H9 (cell line): ENCODE measurements around the gene ZNF275. TPM values are rescaled to one million over a fixed set of nuclear protein-coding genes. Genes with fewer than 3 reads are reported as not detected.

Source experiments
- DNase-seq: peaks from one replicate; pipeline ENCODE4 v3.0.0-alpha.2; 2017
- H2AFZ ChIP-seq: one replicate; pipeline ENCODE4 v1.6.1; 2013; ENCODE audit warnings: mild to moderate bottlenecking, low read length, control low read depth, moderate library complexity
- H2AK5ac ChIP-seq: 2 replicates; pipeline ENCODE4 v1.6.1; 2013; ENCODE audit warnings: low read length, control low read depth, mixed read lengths; ENCODE audit not compliant: insufficient read length
- H2BK120ac ChIP-seq: one replicate; pipeline ENCODE4 v1.6.1; 2013; ENCODE audit warnings: low read depth, mild to moderate bottlenecking, low read length, control low read depth, inconsistent platforms; ENCODE audit not compliant: poor library complexity, severe bottlenecking
- H2BK12ac ChIP-seq: 2 replicates; pipeline ENCODE4 v1.6.1; 2013; ENCODE audit warnings: low read length, control low read depth, mixed read lengths, low read depth; ENCODE audit not compliant: insufficient read length
- H2BK15ac ChIP-seq: 2 replicates; pipeline ENCODE4 v1.6.1; 2013; ENCODE audit warnings: low read depth, low read length, control low read depth
- H2BK20ac ChIP-seq: one replicate; pipeline ENCODE4 v1.6.1; 2013; ENCODE audit warnings: low read depth, mild to moderate bottlenecking, low read length, control low read depth, inconsistent platforms; ENCODE audit not compliant: poor library complexity, severe bottlenecking
- H2BK5ac ChIP-seq: 2 replicates; pipeline ENCODE4 v1.6.1; 2013; ENCODE audit warnings: low read length, control low read depth, mixed read lengths; ENCODE audit not compliant: insufficient read length
- H3K14ac ChIP-seq: 2 replicates; pipeline ENCODE4 v1.6.1; 2013; ENCODE audit warnings: low read length, control low read depth; ENCODE audit not compliant: insufficient read depth
- H3K18ac ChIP-seq: 2 replicates; pipeline ENCODE4 v1.6.1; 2013; ENCODE audit warnings: low read depth, mild to moderate bottlenecking, mixed read lengths, low read length, control low read depth; ENCODE audit not compliant: insufficient read length
- H3K23ac ChIP-seq: 2 replicates; pipeline ENCODE4 v1.6.1; 2013; ENCODE audit warnings: low read length, control low read depth, mixed read lengths, low read depth; ENCODE audit not compliant: insufficient read length
- H3K23me2 ChIP-seq: 2 replicates; pipeline ENCODE4 v1.6.1; 2013; ENCODE audit warnings: low read depth, mild to moderate bottlenecking, mixed read lengths, low read length, control low read depth; ENCODE audit not compliant: insufficient read length, poor library complexity, severe bottlenecking
- H3K27ac ChIP-seq: 2 replicates; pipeline ENCODE4 v1.5.1; 2013; ENCODE audit warnings: low read length, control low read depth, mixed read lengths, low read depth; ENCODE audit not compliant: insufficient read length
- H3K27me3 ChIP-seq: 2 replicates; pipeline ENCODE4 v1.6.1; 2013; ENCODE audit warnings: low read length, control low read depth, inconsistent platforms; ENCODE audit not compliant: insufficient read depth
- H3K4ac ChIP-seq: 2 replicates; pipeline ENCODE4 v1.6.1; 2013; ENCODE audit warnings: low read depth, mild to moderate bottlenecking, control low read depth, inconsistent platforms, low read length, moderate library complexity
- H3K4me1 ChIP-seq: 2 replicates; pipeline ENCODE4 v1.6.1; 2013; ENCODE audit warnings: low read length, control low read depth, inconsistent platforms; ENCODE audit not compliant: insufficient read depth
- H3K4me2 ChIP-seq: 2 replicates; pipeline ENCODE4 v1.6.1; 2013; ENCODE audit warnings: low read length, control low read depth, mixed read lengths; ENCODE audit not compliant: insufficient read length, insufficient read depth
- H3K56ac ChIP-seq: 2 replicates; pipeline ENCODE4 v1.6.1; 2013; ENCODE audit warnings: low read depth, mild to moderate bottlenecking, mixed read lengths, low read length, control low read depth; ENCODE audit not compliant: insufficient read length
- H3K79me1 ChIP-seq: 2 replicates; pipeline ENCODE4 v1.6.1; 2013; ENCODE audit warnings: low read depth, mild to moderate bottlenecking, moderate library complexity, low read length, control low read depth, inconsistent platforms; ENCODE audit not compliant: insufficient read depth, poor library complexity, severe bottlenecking
- H3K79me2 ChIP-seq: 2 replicates; pipeline ENCODE4 v1.6.1; 2013; ENCODE audit warnings: low read length, control low read depth, inconsistent platforms; ENCODE audit not compliant: insufficient read depth
- H3K9ac ChIP-seq: 2 replicates; pipeline ENCODE4 v1.6.1; 2013; ENCODE audit warnings: low read length, control low read depth, mixed read lengths; ENCODE audit not compliant: insufficient read length; ENCODE audit errors: extremely low read depth
- H3K9me3 ChIP-seq: one replicate; pipeline ENCODE4 v1.6.1; 2013; ENCODE audit warnings: low read depth, low read length, inconsistent platforms; ENCODE audit not compliant: control insufficient read depth
- H3T11ph ChIP-seq: one replicate; pipeline ENCODE4 v1.6.1; 2013; ENCODE audit warnings: mild to moderate bottlenecking, low read length, control low read depth, inconsistent platforms
- H4K20me1 ChIP-seq: one replicate; pipeline ENCODE4 v1.6.1; 2013; ENCODE audit not compliant: control insufficient read depth, insufficient read length, insufficient read depth
- H4K5ac ChIP-seq: 2 replicates; pipeline ENCODE4 v1.6.1; 2013; ENCODE audit warnings: low read depth, mild to moderate bottlenecking, mixed read lengths, low read length, control low read depth; ENCODE audit not compliant: insufficient read length
- H4K8ac ChIP-seq: replicated peaks from 2 replicates; pipeline ENCODE4 v1.6.1; 2013; ENCODE audit warnings: low read length, control low read depth, mixed read lengths, low read depth; ENCODE audit not compliant: insufficient read length
- H4K91ac ChIP-seq: 2 replicates; pipeline ENCODE4 v1.6.1; 2013; ENCODE audit warnings: low read depth, mild to moderate bottlenecking, moderate library complexity, mixed read lengths, low read length, control low read depth; ENCODE audit not compliant: insufficient read length
- H3K27ac Mint-ChIP-seq, 3 experiments: 2 replicates in 2 of 3; 3 replicates in 1 of 3; pipeline ENCODE4 v1.8.0; 2020 to 2021; ENCODE audit warnings: mixed read lengths in 3 of 3, mild to moderate bottlenecking in 1 of 3, moderate library complexity in 1 of 3
- H3K27me3 Mint-ChIP-seq: 2 replicates; pipeline ENCODE4 v1.8.0; 2021; ENCODE audit warnings: low read depth, mild to moderate bottlenecking, moderate library complexity, mixed read lengths
- H3K36me3 Mint-ChIP-seq, 3 experiments: 2 replicates in 2 of 3; 3 replicates in 1 of 3; pipeline ENCODE4 v1.8.0; 2020 to 2021; ENCODE audit warnings: low read depth in 3 of 3, mixed read lengths in 3 of 3; ENCODE audit not compliant: insufficient read depth in 1 of 3
- H3K4me1 Mint-ChIP-seq, 2 experiments: 2 replicates each; pipeline ENCODE4 v1.8.0; 2020; ENCODE audit warnings: mixed read lengths in 2 of 2
- H3K4me3 Mint-ChIP-seq, 2 experiments: 2 replicates in 1 of 2; 3 replicates in 1 of 2; pipeline ENCODE4 v1.8.0; 2020 to 2021; ENCODE audit warnings: mild to moderate bottlenecking in 2 of 2, mixed read lengths in 2 of 2, moderate library complexity in 1 of 2
- H3K9me3 Mint-ChIP-seq, 2 experiments: 2 replicates in 1 of 2; 3 replicates in 1 of 2; pipeline ENCODE4 v1.8.0; 2020; ENCODE audit warnings: mild to moderate bottlenecking in 2 of 2, mixed read lengths in 2 of 2, moderate library complexity in 1 of 2
- CTCF ChIP-seq: fragments of 200-600 bp; sonication (generic); conservative IDR thresholded peaks from 3 replicates; pipeline ENCODE4 v1.8.0; 2021; ENCODE audit warnings: antibody characterized with exemption, mild to moderate bottlenecking
- WGBS: extraction: QIAGEN DNeasy Blood & Tissue Kit; methylation state at CpG from one replicate; pipeline ENCODE4 v1.1.7; 2013; ENCODE audit warnings: missing lambda C conversion rate, low lambda C conversion rate, mixed read lengths; ENCODE audit not compliant: insufficient read length; ENCODE audit errors: extremely low coverage; 5-methylcytosine and 5-hydroxymethylcytosine counted together
- total RNA-seq: library from RNA; stranded (reverse); gene quantifications from 2 replicates; pipeline ENCODE4 v1.2.1, GENCODE V29; 2021

The ZNF275 gene
- total RNA-seq, 1 experiment from 2014 or later = 11.8 TPM

GRCh38 chrX:153366119-153366518, 32.2 kb downstream of the ZNF275 start:
- H3K4me3 Mint-ChIP-seq = no peak overlapping the region
- Histone ChIP-seq H3K4ac (no peak overlapping the region), H3K23ac (no peak overlapping the region), H2BK120ac (no peak overlapping the region), H3K56ac (no peak overlapping the region), H4K91ac (no peak overlapping the region), H2BK15ac (no peak overlapping the region), H2BK20ac (no peak overlapping the region), H3K9me3 (peaks cover 17% of the 10 kb centered on the region), H2AK5ac (no peak overlapping the region), H3T11ph (no peak overlapping the region), H4K5ac (no peak overlapping the region), H3K23me2 (no peaks in the 10 kb centered on the region), H3K79me2 (no peaks in the 10 kb centered on the region), H3K27me3 (no peaks in the 10 kb centered on the region), H3K79me1 (no peaks in the 10 kb centered on the region), H2AFZ (no peak overlapping the region), H4K8ac (no peak overlapping the region), H4K20me1 (no peaks in the 10 kb centered on the region), H3K4me1 (no peaks in the 10 kb centered on the region), H3K18ac (no peak overlapping the region), H3K4me2 (no peak overlapping the region), H2BK5ac (no peak overlapping the region), H3K27ac (no peak overlapping the region), H3K9ac (no peak overlapping the region), H3K14ac (no peak overlapping the region), H2BK12ac (no peak overlapping the region)
- H3K27me3 Mint-ChIP-seq = peaks cover 9% of the 10 kb centered on the region
- H3K36me3 Mint-ChIP-seq = no peaks in the 10 kb centered on the region
- TF ChIP-seq CTCF = no peak
- H3K9me3 Mint-ChIP-seq = peaks cover 65 to 76% of the 10 kb centered on the region in 2 experiments
- no peaks in the 10 kb centered on the region for H3K4me1 Mint-ChIP-seq
- DNase-seq = no peak
- H3K27ac Mint-ChIP-seq = no peak overlapping the region; a peak in 1 of 7 replicates
- WGBS = no CpG with 5 or more reads among the region's 3 CpGs
